Activated CD4-positive, alpha-beta T cell treated with anti-CD3 and anti-CD28 coated beads, Interleukin-2, Interleukin-4, amounts not matched to agents 100 ng/mL and 50 ng/mL, durations not matched to agents 16 hours and 8 hours (primary cell): Measurements from ENCODE around the gene UBE2H.

Source experiments
- DNase-seq: peaks from one replicate; pipeline ENCODE4 v3.0.0-alpha.2; 2020; ENCODE audit warnings: low spot score

Gene UBE2H

GRCh38 chr7:129785685-129786514 lies 166.9 kb downstream of the UBE2H start:
- no peak for DNase-seq

GRCh38 chr7:129784783-129785684 lies 167.7 kb downstream of the UBE2H start:
- no peak for DNase-seq

GRCh38 chr7:129784437-129784782 lies 168.3 kb downstream of the UBE2H start:
- no peak for DNase-seq

- DNase-seq, result no peak
These were observed 169.2 kb downstream of the UBE2H start for GRCh38 chr7:129783584-129783919.

GRCh38 chr7:129782818-129783583 lies 169.8 kb downstream of the UBE2H start:
- no peak for DNase-seq

GRCh38 chr7:129781928-129782817 lies 170.6 kb downstream of the UBE2H start:
- DNase-seq, result no peak

GRCh38 chr7:129780974-129781927 lies 171.5 kb downstream of the UBE2H start:
- no peak for DNase-seq
